ENCODE measurements around the gene KRT79. TPM values are rescaled to one million over a fixed set of nuclear protein-coding genes. Genes with fewer than 3 reads are reported as not detected.
A peak's percentile ranks its signal among the peaks of the same experiment; 100 is the strongest.

The KRT79 gene
- total and polyA plus RNA-seq, 9 of the 15 experiments (the other 6 are each of a cell fraction or from before 2014, with no cell fraction given): 0.03 to 2.3 (median 0.23) TPM; not detected in 2

- WGBS (ENCODE audit: insufficient coverage, low coverage, missing lambda C conversion rate): 2% methylated on average over 11 of the region's 11 CpGs
- FAIRE-seq (no peak), DNase-seq (ENCODE audit: extremely low read depth in 1 of 4, low spot score in 3 of 4) (no peak), ATAC-seq (no peak)
- Histone ChIP-seq H3K9me3 (replicated peaks; ENCODE audit: control insufficient read depth, insufficient read depth, low read depth, low read length) (no peaks in the 10 kb centered on the region), H3K27ac (ENCODE audit: extremely low read depth, low read depth, low read length) (no peak overlapping the region), H3K79me2 (ENCODE audit: control insufficient read depth, insufficient read depth, low read length) (no peaks in the 10 kb centered on the region), H3K36me3 (ENCODE audit: control insufficient read depth, insufficient read depth, low read length) (no peaks in the 10 kb centered on the region), H3K9ac (ENCODE audit: insufficient read depth in 1 of 2, low read depth in 2 of 2, low read length in 2 of 2) (no peak overlapping the region; a peak in 1 of 4 replicates), H4K20me1 (replicated peaks; ENCODE audit: control insufficient read depth, insufficient read depth, low read length) (no peaks in the 10 kb centered on the region; the same call in 1 of the 2 replicates), H3K4me3 (no peak overlapping the region), H2AFZ (ENCODE audit: low read depth, low read length) (no peak overlapping the region), H3K9me1 (ENCODE audit: control insufficient read depth, insufficient read depth, low read length) (no peaks in the 10 kb centered on the region), H3K27me3 (ENCODE audit: control insufficient read depth in 2 of 2, insufficient read depth in 2 of 2, low read length in 2 of 2) (peaks cover 35 to 67% of the 10 kb centered on the region in 2 experiments), H3K4me1 (replicated peaks in 1 of 2; ENCODE audit: control insufficient read depth in 2 of 2, insufficient read depth in 2 of 2, low read length in 2 of 2) (no peaks in the 10 kb centered on the region), H3K4me2 (ENCODE audit: insufficient read depth, low read length) (no peak overlapping the region)
- CTCF ChIA-PET (ENCODE audit: low intra/inter-chr PET ratio): no interaction called here
- POLR2A ChIA-PET: no interaction called here
- TF ChIP-seq ZNF785 (CRISPR knock-in tag; IDR thresholded peaks at IDR 0.05): no peak
- TF ChIP-seq RAD21 (CRISPR knock-in tag; conservative IDR thresholded peaks at IDR 0.05 in 1 of 2, IDR thresholded peaks at IDR 0.05 in 1 of 2): peak in 1 of 2 experiments; percentile 22; a peak in 2 of 4 replicates
- BruUV-seq (replicated peaks): no TSS peak
- in situ Hi-C loops (cut with MboI) (no loop called here), intact Hi-C loops (cut with micrococcal nuclease) (no loop called here)
Observed at GRCh38 chr12:52826611-52827498, 7.3 kb downstream of the KRT79 start.

GRCh38 chr12:52825961-52826360, 8.2 kb downstream of the KRT79 start:
- Histone ChIP-seq H3K4me2 (ENCODE audit: insufficient read depth, low read length) (no peak overlapping the region), H3K79me2 (ENCODE audit: control insufficient read depth, insufficient read depth, low read length) (no peaks in the 10 kb centered on the region), H3K27me3 (ENCODE audit: control insufficient read depth in 2 of 2, insufficient read depth in 2 of 2, low read length in 2 of 2) (peaks cover 33 to 69% of the 10 kb centered on the region in 2 experiments), H3K4me3 (no peak overlapping the region), H2AFZ (ENCODE audit: low read depth, low read length) (no peak overlapping the region), H4K20me1 (replicated peaks; ENCODE audit: control insufficient read depth, insufficient read depth, low read length) (no peaks in the 10 kb centered on the region; the same call in 1 of the 2 replicates), H3K4me1 (replicated peaks in 1 of 2; ENCODE audit: control insufficient read depth in 2 of 2, insufficient read depth in 2 of 2, low read length in 2 of 2) (no peaks in the 10 kb centered on the region), H3K9ac (ENCODE audit: insufficient read depth in 1 of 2, low read depth in 2 of 2, low read length in 2 of 2) (no peak overlapping the region), H3K27ac (ENCODE audit: extremely low read depth, low read depth, low read length) (no peak overlapping the region), H3K36me3 (ENCODE audit: control insufficient read depth, insufficient read depth, low read length) (no peaks in the 10 kb centered on the region), H3K9me1 (ENCODE audit: control insufficient read depth, insufficient read depth, low read length) (no peaks in the 10 kb centered on the region), H3K9me3 (replicated peaks; ENCODE audit: control insufficient read depth, insufficient read depth, low read depth, low read length) (no peaks in the 10 kb centered on the region)
- intact Hi-C loops (cut with micrococcal nuclease) (no loop called here), in situ Hi-C loops (cut with MboI) (no loop called here)
- DNase-seq (ENCODE audit: extremely low read depth in 1 of 4, low spot score in 3 of 4) (no peak), FAIRE-seq (no peak), ATAC-seq (no peak)
- ChIA-PET POLR2A (interaction anchor here (0.6 kb wide), 1 partner anchor 13 kb away, joined by 3 read pairs; no protein-coding TSS in a partner anchor), CTCF (ENCODE audit: low intra/inter-chr PET ratio) (no interaction called here)
- WGBS (ENCODE audit: insufficient coverage, low coverage, missing lambda C conversion rate): 0% methylated on average over 4 of the region's 4 CpGs
- BruUV-seq (replicated peaks): no TSS peak
- TF ChIP-seq ZBTB33 (CRISPR knock-in tag; IDR thresholded peaks at IDR 0.05) (no peak), NONO (IDR thresholded peaks at IDR 0.05; ENCODE audit: low read depth in 2 of 2, low read length in 1 of 2) (no peak), MITF (IDR thresholded peaks at IDR 0.05) (no peak), NBN (IDR thresholded peaks at IDR 0.05; ENCODE audit: low read depth) (no peak), ETV6 (IDR thresholded peaks at IDR 0.05; ENCODE audit: borderline replicate concordance in 1 of 2, low read depth in 2 of 2, low read length in 1 of 2) (no peak), ETV6 (CRISPR knock-in tag; IDR thresholded peaks at IDR 0.05; ENCODE audit: borderline replicate concordance) (no peak), SNRNP70 (optimal IDR thresholded peaks at IDR 0.05; ENCODE audit: low read depth, low read length) (no peak), HNRNPK (IDR thresholded peaks at IDR 0.05; ENCODE audit: low read depth, low read length, poor library complexity, severe bottlenecking) (no peak)

All from K562 (cell line).